Loucy (cell line): Measurements from ENCODE around the gene PRMT3.

Source experiments
- H2AFZ ChIP-seq: fragments of 200-600 bp; sonication (generic); 2 replicates; pipeline ENCODE4 v1.6.0; 2016; ENCODE audit warnings: antibody characterized with exemption, mild to moderate bottlenecking, low read length, moderate library complexity
- H3F3A ChIP-seq: fragments of 200-600 bp; 2 replicates; pipeline ENCODE4 v1.6.0; 2016; ENCODE audit warnings: antibody characterized with exemption, low read depth, mild to moderate bottlenecking
- H3K27me3 ChIP-seq: fragments of 200-600 bp; sonication (generic); 2 replicates; pipeline ENCODE4 v1.6.1; 2014; ENCODE audit warnings: low read length, mild to moderate bottlenecking; ENCODE audit not compliant: insufficient read depth, poor library complexity, severe bottlenecking
- H3K36me3 ChIP-seq: fragments of 200-600 bp; sonication (generic); 2 replicates; pipeline ENCODE4 v1.6.1; 2016; ENCODE audit warnings: low read length; ENCODE audit not compliant: insufficient read depth
- H3K4me1 ChIP-seq: fragments of 200-600 bp; sonication (generic); 2 replicates; pipeline ENCODE4 v1.5.1; 2014; ENCODE audit warnings: low read length, mild to moderate bottlenecking; ENCODE audit not compliant: insufficient read depth, poor library complexity, severe bottlenecking
- H3K4me2 ChIP-seq: fragments of 200-600 bp; sonication (generic); 2 replicates; pipeline ENCODE4 v1.6.0; 2014; ENCODE audit warnings: antibody characterized with exemption, low read length, low read depth, mild to moderate bottlenecking; ENCODE audit not compliant: poor library complexity, severe bottlenecking
- H3K4me3 ChIP-seq: fragments of 200-600 bp; sonication (generic); 2 replicates; pipeline ENCODE4 v1.5.1; 2014; ENCODE audit warnings: low read length, mild to moderate bottlenecking, mixed read lengths; ENCODE audit not compliant: poor library complexity, severe bottlenecking
- H3K79me2 ChIP-seq: fragments of 200-600 bp; sonication (generic); 2 replicates; pipeline ENCODE4 v1.6.1; 2014; ENCODE audit warnings: low read length; ENCODE audit not compliant: insufficient read depth
- H3K9ac ChIP-seq: fragments of 200-600 bp; sonication (generic); 2 replicates; pipeline ENCODE4 v1.6.0; 2014; ENCODE audit warnings: mild to moderate bottlenecking, low read depth, low read length, moderate library complexity; ENCODE audit not compliant: poor library complexity, severe bottlenecking
- H3K9me2 ChIP-seq: fragments of 200-600 bp; sonication (generic); replicated peaks from 2 replicates; pipeline ENCODE4 v1.6.1; 2016; ENCODE audit warnings: low read depth, low read length, mixed read lengths
- H3K9me3 ChIP-seq: fragments of 200-600 bp; sonication (generic); 2 replicates; pipeline ENCODE4 v1.6.1; 2014; ENCODE audit warnings: mild to moderate bottlenecking, antibody characterized with exemption, low read length, low read depth; ENCODE audit not compliant: insufficient read depth
- H4K20me1 ChIP-seq: fragments of 200-600 bp; sonication (generic); 2 replicates; pipeline ENCODE4 v1.6.0; 2014; ENCODE audit warnings: antibody characterized with exemption, low read length, mild to moderate bottlenecking; ENCODE audit not compliant: insufficient read depth, poor library complexity, severe bottlenecking
- CTCF ChIP-seq: fragments of 200-600 bp; sonication (generic); conservative IDR thresholded peaks from 2 replicates; pipeline ENCODE4 v1.5.1; 2014; ENCODE audit warnings: mild to moderate bottlenecking, antibody characterized with exemption, low read length
- EZH2phosphoT487 ChIP-seq: fragments of 200-600 bp; IDR thresholded peaks from 2 replicates; pipeline ENCODE4 v1.6.1; 2018; ENCODE audit warnings: antibody characterized with exemption, mild to moderate bottlenecking, moderate library complexity, borderline replicate concordance

The PRMT3 gene

GRCh38 chr11:20451568-20451967 lies 64.1 kb downstream of the PRMT3 start:
- H3K4me2 ChIP-seq = no peak overlapping the region
- no peak for TF ChIP-seq CTCF
- TF ChIP-seq EZH2phosphoT487 = no peak
- H3K9me2 ChIP-seq = no peaks in the 10 kb centered on the region
- H3K27me3 ChIP-seq = no peaks in the 10 kb centered on the region
- H3K4me1 ChIP-seq = no peaks in the 10 kb centered on the region
- no peaks in the 10 kb centered on the region for H4K20me1 ChIP-seq
- no peaks in the 10 kb centered on the region for H3K9me3 ChIP-seq
- no peak overlapping the region for H2AFZ ChIP-seq
- no peak overlapping the region for H3K4me3 ChIP-seq
- peaks cover 6% of the 10 kb centered on the region; the same call in 1 of the 2 replicates for H3K36me3 ChIP-seq
- no peak overlapping the region for H3K9ac ChIP-seq
- H3K79me2 ChIP-seq = no peaks in the 10 kb centered on the region
- H3F3A ChIP-seq = no peaks in the 10 kb centered on the region

GRCh38 chr11:20452585-20452984 lies 65.1 kb downstream of the PRMT3 start:
- Histone ChIP-seq H3K9me3 (no peaks in the 10 kb centered on the region), H3K4me3 (no peak overlapping the region), H3K4me2 (no peak overlapping the region), H3K36me3 (peaks cover 6% of the 10 kb centered on the region), H3K27me3 (no peaks in the 10 kb centered on the region), H4K20me1 (no peaks in the 10 kb centered on the region), H3K79me2 (no peaks in the 10 kb centered on the region), H3K9ac (no peak overlapping the region), H3F3A (no peaks in the 10 kb centered on the region), H2AFZ (no peak overlapping the region), H3K4me1 (no peaks in the 10 kb centered on the region), H3K9me2 (no peaks in the 10 kb centered on the region)
- no peak for TF ChIP-seq CTCF

- H3K79me2 ChIP-seq = no peaks in the 10 kb centered on the region
- no peak overlapping the region for H3K4me3 ChIP-seq
- H3K9ac ChIP-seq = no peak overlapping the region
- H4K20me1 ChIP-seq = no peaks in the 10 kb centered on the region
- H3K4me2 ChIP-seq = no peak overlapping the region
- no peaks in the 10 kb centered on the region for H3K4me1 ChIP-seq
- no peak overlapping the region for H2AFZ ChIP-seq
- no peaks in the 10 kb centered on the region for H3F3A ChIP-seq
- H3K9me3 ChIP-seq = no peaks in the 10 kb centered on the region
- H3K27me3 ChIP-seq = no peaks in the 10 kb centered on the region
- H3K9me2 ChIP-seq = no peaks in the 10 kb centered on the region
- no peak for TF ChIP-seq EZH2phosphoT487
- TF ChIP-seq CTCF = no peak
- H3K36me3 ChIP-seq = peaks cover 6% of the 10 kb centered on the region
Measured at GRCh38 chr11:20453657-20454316, 66.3 kb downstream of the PRMT3 start.
